Right hindlimb (tissue), 1 donor: ENCODE data around the gene MBTPS2.
"Not testable (repeated sequence)": the region's sequence is repeated elsewhere in the genome, so short reads cannot be mapped to it uniquely, and the experiment has no call there.

ENCODE experiments used
- DNase-seq: peaks from one replicate; pipeline ENCODE4 v3.0.0-alpha.2; 2018

MBTPS2 gene

DNA sequence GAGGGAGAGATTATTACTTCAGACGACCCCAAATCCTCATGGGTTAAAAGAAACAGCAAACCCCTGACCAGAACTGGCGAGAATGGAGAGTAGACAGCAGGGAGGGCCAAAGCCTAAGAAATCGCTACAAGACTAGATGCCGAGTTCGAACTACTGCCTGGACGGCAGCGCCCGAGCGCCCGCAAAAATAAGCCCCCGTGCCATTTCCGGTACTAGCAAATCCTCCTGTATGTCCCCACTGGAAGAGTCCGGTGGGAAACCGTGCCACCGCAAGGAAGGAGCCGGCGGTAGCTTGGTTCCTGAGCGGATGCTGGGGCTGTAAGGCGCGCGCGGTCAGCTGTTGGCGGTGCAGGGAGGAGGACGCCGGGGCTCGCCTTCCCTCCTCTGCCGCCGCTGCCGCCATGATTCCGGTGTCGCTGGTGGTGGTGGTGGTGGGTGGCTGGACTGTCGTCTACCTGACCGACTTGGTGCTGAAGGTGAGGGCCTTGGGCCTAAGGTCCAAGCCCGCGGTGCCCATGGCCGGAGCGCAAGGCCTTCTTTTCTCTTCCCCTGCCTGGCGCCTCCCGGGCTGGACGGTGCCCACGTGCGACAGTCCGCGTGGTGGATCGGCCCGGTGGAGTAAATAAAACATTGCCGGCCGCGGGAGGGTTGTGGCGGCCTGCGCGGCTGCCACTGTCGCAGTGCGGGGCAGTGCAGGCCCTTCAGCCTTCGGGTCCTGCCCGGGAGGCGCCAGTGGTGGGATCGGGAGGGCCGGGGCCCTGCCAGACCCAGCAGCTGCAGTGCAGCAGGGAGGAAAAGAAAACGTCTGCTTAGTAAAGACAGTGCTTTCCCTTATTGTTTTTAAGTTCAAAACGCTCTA lies at the start of gene MBTPS2:
TSS of gene MBTPS2 (plus strand) at position 284 of the 859 bp plus-strand sequence. CDS start at position 402, 118 bp downstream.
- peak; percentile 90 for DNase-seq

DNA sequence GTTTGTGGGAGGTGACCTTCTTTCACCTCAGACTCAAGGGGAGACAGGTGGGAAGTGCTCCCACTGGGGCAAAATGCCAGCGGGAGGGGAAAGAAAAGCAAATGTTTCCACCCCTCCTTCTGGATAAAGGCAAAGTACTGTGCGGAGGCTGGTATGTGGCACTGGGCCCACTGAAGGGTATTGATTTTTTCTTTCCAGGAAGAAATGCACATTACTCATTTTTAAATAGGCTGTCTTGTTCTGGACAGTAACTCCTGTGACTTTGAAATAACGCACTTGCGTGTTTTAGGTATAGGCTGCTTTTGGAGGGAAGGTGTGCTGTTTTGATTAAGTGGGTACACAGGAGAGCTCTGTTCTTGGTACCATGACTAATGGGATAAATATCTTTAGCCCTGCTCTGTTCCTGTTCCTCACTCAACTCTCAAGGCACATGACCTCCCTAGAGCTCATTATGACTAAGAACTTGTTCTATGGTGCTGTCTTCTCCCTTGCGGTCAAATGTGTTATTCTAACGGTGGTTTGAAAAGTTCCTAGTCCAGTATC lies 40.7 kb upstream of the MBTPS2 start:
- peak; percentile 24 for DNase-seq

DNA sequence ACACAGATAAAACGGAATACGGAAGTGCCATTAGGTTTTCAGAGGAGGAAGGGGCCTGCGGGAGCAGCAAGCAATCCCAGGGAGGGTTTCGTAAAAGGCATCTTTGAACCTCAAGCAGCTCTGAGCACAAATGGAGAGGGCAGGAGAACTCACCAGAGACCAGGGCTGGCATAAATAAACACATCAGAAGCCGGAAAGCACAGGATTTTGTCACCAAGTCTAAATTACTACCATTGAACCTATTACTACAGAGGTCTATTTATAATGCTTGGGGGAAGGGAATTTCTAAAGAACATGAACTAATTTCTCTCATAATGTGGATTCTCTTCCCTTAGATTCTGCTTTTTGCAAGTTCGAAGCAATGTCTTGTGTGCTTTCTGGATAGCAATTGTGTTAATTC lies 39.6 kb upstream of the MBTPS2 start:
- DNase-seq = no peak

DNA sequence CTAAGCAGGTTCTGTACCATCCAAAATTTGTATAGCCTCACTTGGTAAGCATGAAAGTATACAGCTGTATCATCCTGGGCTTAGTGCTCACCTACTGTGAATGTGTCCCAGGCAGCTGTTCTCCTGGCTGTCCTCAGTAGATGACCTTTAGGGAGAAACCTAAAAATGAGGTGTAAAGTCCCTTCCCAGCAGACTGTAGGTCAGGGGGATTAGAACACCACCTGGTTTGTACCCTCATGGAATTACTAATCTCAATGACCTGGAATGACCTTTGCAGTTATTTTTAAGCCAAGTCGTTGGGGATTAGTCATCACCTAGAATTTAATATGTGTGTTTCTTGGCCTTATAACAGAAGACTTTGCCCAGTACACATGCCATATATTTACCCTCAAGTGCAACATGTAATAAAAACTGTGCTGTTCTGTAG lies 39.1 kb upstream of the MBTPS2 start:
- DNase-seq = no peak

DNA sequence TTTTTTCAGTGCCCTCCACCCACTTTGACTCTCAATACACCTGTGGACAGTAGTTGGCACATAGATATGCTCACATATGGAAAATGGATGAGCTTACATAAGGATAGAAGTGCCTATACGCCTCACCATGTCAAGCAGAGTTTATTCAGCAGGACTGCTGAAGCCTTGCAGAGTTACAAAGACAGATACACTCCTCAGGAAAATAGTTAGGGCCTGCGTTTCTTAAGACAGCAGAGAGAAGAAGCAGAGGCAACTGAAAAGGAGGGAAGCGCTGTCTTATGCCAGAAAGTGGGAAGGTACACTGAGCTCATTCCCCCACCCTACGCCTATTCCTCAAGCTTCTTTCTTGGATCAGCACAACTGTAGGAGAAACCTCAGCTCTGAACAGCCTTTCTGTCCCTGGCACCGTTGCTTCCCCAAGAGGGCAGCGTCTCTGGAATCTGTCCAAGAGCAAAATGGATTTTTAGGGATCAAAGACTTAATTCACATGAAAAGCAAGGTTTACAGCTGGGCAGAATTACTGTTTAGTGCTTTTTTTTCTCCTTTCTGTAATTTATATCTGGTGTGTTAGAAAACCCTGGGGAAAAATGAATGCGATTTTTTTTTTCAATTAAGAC lies 37.3 kb upstream of the MBTPS2 start:
- DNase-seq = no peak

DNA sequence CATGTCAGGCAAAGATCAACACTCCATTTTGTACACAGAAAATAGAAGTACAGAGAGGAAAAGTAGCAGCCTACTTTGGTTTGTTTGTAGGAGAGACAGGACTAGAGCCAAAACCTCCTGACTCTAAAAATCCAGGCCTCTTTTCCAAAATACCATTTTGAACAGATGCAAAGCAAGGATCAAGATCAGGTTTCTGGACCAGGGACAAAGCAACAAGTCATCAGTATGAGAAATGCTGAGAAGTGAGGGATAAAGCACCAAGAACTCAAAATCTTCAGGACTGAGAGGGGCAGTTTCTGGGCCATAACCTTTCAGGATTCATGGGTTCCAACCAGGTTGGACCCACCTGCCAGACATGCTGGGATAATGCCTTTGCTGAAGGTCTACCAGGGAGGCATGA lies 36.6 kb upstream of the MBTPS2 start:
- no peak for DNase-seq

DNA sequence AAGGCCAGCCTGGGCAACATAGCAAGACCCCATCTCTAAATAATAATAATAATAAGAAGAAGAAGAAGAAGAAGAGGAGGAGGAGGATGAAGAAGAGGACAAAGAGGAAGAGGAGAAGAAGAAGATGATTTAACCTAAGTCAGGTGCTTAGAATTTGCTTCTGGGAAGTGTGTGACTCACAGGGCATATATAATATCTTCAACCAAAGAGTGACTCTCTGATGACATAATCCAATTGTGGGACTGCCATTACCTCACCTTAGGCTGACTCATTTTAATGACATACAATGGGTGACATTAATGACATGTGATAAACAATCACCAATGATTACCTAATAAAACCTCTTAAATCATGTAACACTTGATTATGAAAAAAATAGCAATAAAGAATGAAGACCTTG lies 32.7 kb upstream of the MBTPS2 start:
- DNase-seq = no peak

DNA sequence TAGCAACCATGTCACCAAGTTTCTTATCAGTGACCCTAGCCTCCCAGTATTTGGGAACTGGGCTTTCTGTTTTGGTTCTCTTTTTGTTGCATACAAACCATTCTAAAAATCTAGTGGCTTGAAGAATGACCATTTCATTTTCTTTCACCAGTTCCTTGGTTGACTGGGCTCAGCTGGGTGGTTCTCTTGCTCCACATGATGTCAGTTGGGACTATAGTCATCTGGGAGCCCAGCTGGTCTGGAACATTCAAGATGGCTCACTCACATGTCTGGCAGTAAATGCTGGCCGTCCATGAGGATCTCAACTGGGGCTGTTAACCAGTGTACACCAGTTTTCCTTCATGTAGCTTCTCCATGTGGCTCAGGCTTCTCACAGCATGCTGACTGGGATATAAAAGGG lies 27.6 kb upstream of the MBTPS2 start:
- DNase-seq = no peak

DNA sequence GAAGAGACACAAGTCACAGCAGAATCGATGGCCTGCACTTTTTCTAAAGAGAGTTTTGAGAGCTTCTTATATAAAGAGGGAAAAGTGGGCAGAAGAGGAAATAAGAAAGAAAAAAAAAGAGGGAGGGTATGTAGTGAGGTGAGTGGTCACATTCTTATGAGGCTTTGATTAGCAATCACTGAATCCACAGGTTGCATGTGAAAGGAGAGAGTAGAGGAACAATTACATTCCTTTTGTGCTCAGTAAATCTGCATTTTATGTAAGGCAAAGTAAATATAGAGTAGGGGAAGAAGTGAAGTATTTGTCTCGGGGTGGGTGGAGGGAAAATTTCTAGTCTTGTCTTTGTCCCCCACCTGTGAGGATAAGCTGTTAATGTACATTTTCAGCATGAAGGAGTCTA lies 26.8 kb upstream of the MBTPS2 start:
- DNase-seq = no peak

DNA sequence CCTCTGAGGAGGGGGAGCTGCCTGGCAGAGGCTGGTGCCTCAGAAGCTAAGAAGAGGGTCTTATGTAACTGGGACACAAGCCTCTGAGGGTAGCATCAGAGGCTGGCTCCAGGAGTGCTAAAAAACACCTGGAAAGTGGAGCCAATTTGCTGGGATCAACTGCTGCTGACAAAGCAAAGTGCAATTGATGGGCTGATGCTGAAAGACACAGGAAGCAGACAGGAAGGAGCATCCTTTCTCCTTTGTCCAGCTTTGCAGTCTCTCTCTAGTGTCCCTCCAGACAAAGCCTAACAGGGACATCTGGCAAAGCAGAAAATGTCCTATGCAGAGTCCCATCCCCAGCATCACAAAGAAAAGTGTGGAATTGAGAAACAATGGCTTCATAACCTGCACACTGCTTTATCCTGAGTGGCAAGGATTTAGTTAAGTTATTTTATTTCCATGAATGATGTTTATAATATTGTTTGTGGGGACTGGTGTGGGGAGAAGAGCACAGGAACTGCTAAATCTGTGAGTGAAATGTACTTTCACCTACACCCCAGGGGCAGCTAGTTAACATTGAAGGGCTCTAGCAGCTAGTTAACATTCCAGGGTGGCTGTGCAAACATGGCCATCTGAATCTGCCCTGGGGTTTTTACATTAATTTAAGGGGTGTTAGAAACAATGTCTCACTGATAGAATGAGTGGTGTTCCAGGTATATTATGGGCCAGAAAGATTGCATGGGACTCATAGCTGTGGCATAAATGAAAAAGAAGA lies 25.6 kb upstream of the MBTPS2 start:
- no peak for DNase-seq

DNA sequence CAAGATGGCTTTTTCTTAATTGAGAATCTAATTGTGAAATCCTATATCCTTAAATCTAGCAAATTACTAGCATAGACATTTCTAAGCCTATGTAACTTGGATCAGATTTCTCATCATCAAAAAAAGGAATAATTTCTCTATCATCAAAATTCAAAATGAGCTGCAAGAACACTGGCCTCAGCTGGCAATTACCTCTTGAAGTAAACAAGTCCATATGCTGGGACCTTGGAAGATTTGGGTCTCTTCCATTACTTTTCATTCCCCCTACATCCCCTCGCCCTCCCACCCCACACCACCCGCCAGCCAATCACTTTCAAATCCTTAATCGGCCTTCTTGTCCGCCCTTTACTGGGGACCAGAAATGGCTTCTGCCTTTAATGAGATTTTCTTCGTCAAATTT lies 23.3 kb upstream of the MBTPS2 start:
- no peak for DNase-seq

DNA sequence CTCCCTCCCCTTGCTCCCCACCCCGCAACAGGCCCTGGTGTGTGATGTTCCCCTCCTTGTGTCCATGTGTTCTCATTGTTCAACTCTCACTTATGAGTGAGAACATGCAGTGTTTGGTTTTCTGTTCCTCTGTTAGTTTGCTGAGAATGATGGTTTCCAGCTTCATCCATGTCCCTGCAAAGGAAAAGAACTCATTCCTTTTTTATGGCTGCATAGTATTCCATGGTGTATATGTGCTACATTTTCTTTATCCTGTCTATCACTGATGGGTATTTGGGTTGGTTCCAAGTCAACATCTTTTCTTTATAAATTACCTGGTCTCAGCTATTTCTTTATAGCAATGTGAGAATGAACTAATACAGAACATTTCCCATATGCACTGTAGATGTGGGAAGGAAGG lies 19.2 kb upstream of the MBTPS2 start:
- DNase-seq = not testable (repeated sequence)

DNA sequence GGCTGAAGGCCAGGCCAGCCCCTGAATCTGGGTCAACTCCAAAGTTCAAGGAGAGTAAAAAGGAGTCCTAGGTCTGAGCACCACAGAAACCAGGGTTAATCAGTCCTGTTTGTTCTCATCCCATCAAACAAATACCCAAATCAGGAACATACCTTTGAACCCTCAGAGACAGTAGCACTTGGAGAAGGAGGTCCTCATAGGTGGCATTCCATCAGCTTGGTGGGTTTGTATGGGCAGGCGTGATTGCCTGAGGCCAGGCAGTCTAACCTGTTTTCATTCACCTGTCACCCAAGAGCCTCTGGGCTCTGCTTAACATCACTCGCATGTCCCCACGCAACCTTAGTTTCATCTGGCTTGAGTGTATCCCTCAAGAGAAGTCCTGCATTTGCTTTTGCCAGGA lies 17.5 kb upstream of the MBTPS2 start:
- no peak for DNase-seq

DNA sequence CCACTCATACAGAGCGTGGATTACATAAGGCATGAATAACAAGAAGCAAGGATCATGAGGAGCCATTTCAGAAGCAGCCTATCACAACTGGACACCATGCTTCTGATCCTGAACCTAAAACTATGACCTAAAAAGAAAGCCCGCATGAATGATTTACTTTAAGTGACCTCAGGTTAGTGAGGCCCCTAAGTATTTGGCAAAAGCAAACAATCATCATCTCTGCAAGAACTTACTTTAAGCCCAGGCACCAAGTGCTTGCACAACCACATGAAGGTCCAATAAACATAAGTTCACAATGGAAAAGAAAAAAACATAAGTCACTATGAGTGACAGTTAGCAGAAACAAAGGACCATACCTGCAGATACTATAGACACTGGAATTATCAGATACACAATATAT lies 7.9 kb upstream of the MBTPS2 start:
- DNase-seq = no peak

DNA sequence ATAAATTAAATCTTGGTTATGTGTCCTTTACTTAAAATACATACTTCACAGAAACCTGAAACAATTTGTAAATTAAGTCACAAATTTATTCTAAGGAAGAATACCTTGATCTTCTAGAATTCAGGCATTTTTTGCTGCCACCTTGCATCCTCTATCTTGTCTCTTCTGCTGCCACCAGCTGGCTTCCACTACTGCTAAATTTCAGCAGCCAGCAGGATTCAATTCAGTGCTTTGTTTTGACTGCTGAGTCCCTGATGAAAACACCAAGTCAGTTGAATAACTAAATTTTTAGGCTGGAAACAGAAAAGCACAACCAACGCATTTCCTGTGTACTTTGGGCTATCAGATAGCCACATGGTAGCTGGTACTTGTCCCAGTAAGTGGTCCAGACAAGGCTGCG lies 2.4 kb upstream of the MBTPS2 start:
- DNase-seq = no peak

DNA sequence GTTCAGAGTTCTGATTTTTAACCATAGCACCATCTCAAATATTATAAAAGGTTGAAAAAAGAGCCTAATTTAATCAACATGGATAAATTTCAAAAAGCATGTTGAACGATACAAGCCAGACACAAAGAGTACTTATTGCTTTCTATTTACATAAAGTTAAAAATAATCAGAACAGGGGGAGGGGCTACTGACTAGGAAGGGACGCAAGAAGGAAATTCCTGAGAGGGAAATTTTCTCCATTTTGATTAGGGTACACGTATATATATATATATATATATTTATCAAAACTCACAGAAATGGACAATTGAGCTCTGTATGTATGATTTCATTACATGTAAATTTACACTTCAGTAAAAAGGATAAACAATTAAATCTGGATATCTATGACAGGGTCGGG lies 482 bp upstream of the MBTPS2 start:
- no peak for DNase-seq

DNA sequence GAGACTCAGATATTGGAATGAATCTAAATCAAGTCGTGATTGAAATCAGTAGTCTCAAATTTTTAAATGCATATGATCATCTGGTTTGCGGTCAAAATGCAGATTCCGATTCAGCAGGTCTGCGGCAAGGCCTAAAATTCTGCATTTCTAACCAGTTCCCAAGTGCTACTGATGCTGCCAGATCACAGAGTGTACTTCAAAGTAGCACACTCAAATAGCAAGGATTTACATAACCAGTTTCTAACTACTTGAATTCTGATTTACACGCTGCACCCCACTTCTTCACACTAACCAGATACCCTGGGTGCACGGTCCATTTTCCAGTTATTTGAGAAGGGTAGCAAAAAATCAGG lies 752 bp downstream of the MBTPS2 start:
- no peak for DNase-seq

DNA sequence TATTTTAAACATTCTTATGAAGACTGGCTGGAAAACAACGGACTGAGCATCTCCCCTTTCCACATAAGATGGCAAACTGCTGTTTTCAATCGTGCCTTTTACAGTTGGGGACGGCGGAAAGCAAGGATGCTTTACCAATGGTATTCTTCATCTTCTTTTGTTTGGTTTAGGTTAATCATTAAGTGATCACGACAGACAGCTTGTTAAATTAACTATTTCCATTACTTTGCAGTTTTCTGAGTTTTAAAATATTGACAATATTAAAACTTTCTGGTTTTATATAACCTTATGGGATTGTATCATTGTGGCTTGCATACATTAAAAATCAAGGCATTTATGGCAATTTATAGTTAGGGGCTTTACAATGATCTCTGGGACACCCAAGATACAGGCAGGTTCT lies 3.8 kb downstream of the MBTPS2 start:
- no peak for DNase-seq

DNA sequence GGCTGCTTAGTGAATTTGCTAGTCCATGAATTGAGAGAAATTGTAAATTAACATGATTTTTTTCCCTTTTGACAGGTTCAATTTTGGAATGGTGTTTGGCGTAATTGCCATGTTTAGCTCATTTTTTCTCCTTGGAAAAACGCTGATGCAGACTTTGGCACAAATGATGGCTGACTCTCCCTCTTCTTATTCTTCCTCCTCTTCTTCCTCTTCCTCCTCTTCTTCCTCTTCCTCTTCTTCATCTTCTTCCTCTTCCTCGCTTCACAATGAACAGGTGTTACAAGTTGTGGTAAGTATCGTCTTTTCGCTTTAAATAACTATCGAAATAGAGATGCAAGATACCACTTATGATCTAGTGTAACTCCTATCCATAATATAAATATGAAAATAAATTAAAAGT lies 5.7 kb downstream of the MBTPS2 start:
- DNase-seq = no peak

DNA sequence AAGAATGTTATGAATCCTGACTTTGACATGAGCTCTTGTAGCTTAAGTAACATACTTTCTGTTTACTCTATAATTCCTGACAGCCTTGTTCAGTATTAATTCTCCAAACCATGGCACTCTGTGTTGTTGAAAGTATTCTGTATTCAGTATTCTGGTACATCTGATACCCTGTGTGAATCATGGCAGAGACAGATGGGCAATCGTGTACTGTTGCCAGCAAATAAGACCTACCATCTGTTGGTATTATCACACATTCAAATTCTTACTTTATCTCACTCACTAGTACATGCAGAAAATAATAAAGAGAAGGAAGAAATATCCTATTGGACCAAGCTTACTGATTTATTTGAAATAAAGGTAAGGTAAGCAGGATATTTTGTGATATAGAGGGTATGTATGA lies 7.9 kb downstream of the MBTPS2 start:
- DNase-seq = no peak

DNA sequence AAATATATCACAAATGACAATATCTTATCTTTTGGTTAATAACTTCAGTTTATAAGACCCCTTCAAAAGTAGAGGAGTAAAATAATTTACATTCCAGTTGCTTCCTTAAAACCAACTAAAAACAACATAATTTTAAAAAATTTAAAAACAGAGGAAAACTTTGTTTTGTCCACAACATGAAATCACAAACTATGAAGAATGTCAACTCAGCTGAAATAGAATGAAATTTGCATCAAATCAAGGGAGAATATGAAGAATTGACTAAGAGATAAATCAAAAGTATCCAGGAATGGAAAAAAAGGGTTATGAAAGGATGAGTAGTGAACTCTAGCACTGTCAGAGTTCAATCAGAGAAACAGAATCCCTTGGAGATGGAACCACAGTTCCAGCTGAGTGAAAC lies 14.2 kb downstream of the MBTPS2 start:
- no peak for DNase-seq

DNA sequence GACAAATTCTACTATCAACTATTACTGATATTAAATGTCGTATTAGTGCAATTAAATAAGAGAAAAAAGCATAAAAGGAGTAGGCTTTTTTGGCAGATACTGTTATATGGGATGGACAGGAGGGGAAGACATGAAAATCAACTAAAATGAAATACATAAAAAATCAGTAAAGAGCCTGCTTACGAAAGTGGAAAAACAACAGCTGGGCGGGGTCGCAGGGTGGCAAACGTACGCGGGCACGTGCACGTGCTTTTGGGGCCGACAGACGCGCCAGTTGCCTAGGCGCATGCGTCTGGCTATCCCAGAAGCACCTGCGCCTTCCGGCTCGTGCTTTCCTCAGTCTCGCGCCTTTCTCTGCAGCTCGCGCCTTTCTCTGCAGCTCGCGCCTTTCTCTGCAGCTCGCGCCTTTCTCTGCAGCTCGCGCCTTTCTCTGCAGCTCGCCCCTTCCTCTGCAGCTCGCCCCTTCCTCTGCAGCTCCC lies 16.6 kb downstream of the MBTPS2 start, which contains the start of gene YY2:
TSS of gene YY2 (plus strand) at position 51 of the 479 bp plus-strand sequence. CDS start 498 bp downstream, outside the sequence.
- DNase-seq = no peak

DNA sequence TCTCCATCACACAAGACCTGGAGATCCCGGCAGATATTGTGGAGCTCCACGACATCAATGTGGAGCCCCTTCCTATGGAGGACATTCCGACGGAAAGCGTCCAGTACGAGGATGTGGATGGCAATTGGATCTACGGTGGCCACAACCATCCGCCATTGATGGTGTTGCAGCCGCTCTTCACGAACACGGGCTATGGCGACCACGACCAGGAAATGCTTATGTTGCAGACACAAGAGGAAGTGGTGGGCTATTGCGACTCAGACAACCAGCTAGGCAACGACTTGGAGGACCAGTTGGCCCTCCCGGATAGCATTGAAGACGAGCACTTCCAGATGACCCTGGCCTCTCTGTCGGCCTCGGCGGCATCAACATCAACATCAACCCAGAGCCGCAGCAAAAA lies 17.1 kb downstream of the MBTPS2 start:
- no peak for DNase-seq
